ENCODE measurements around the gene CPNE4. TPM values are rescaled to one million over a fixed set of nuclear protein-coding genes. Genes with fewer than 3 reads are reported as not detected.

The CPNE4 gene
- total and polyA plus RNA-seq, 7 experiments from 2014 or later = not detected

DNA sequence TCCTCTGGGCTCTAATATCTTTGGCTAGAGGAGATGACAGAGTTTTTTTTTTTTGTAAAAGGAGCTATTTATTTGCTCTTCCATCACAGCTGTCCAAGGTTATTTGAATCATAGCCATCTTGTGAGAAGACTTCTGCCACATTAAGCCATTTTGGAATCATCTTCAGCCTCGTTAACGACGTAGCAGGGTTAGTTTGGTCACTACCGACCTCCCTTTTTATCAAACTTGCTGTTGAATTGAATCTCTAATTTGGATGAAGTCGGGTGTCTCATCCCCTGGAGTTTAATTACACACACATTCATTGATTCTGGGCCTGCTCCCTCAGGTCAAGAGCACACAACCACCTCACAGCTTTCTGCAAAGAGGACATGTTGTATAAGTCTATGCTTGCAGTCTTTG, 238.7 kb downstream of the CPNE4 start:
- intact Hi-C loops (cut with micrococcal nuclease) = loop anchor here in 1 of 2 donors (5.0 kb wide), 1 partner anchor 381 kb away; no protein-coding TSS in a partner anchor
- H3K36me3 Mint-ChIP-seq = no peaks in the 10 kb centered on the region
- H3K27ac ChIP-seq (ENCODE audit: low read depth, low read length) = no peak overlapping the region
- no peaks in the 10 kb centered on the region for H3K9me3 Mint-ChIP-seq
- POLR2A ChIA-PET = no interaction called here
- peaks cover 0 to 15% (median 9%) of the 10 kb centered on the region in 7 donors for H3K4me1 Mint-ChIP-seq
- CTCF ChIA-PET = interaction anchor here (0.9 to 1.6 kb wide), 2 partner anchors 25 to 547 kb away, joined by 3 to 4 read pairs; no protein-coding TSS in a partner anchor
- H3K27ac Mint-ChIP-seq = peak overlapping the region in 1 of 9 donors; percentile 7
- no peaks in the 10 kb centered on the region for H3K27me3 ChIP-seq (ENCODE audit: control insufficient read depth in 2 of 2, insufficient read depth in 2 of 2, low read length in 2 of 2)
- H3K9me3 ChIP-seq (ENCODE audit: control insufficient read depth in 2 of 3, low read length in 3 of 3) = no peaks in the 10 kb centered on the region
- no peaks in the 10 kb centered on the region for H3K36me3 ChIP-seq (ENCODE audit: control insufficient read depth in 2 of 3, insufficient read depth in 3 of 3, low read length in 3 of 3)
- peaks cover 4 to 36% (median 16%) of the 10 kb centered on the region in 5 donors for H3K27me3 Mint-ChIP-seq
- H3K4me1 ChIP-seq (ENCODE audit: control insufficient read depth in 2 of 2, insufficient read depth in 2 of 2, low read length in 2 of 2) = no peaks in the 10 kb centered on the region
- DNase-seq (no peak), ATAC-seq (no peak)
- no peak overlapping the region for H3K4me3 Mint-ChIP-seq
- H3K4me3 ChIP-seq (ENCODE audit: low read length) = no peak overlapping the region

DNA sequence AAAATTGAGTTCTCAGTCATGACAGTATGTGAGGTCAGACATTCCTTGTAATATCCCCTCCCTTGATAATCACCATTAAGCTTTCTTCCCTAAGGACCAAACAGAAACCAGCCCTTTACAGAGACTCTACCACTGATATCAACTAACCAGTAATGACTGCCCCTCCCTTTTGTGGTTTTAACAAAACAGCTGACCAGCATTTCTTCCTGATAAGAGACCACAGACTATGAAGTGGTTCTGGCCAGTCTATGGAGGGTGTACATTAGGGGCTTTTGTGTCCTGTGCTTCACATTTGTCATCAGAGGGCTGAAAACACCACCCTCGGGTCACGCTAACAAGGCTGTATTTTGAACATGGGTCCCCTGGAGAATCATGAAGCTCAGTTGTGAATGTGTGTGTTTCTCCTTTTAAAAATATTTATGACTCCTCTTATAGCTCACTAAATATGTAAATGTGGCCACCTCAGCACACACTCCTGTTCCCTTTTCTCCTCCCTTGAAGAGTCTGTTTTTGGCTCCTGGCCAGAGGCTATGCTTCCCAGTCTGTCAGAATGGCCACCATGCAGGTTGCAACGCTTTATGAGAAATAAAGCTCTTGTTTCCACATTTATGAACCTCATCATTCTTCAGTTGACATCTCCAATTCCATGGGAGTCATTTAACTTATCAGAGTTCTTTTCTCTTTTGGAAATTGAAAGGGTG, 239.3 kb downstream of the CPNE4 start:
- H3K36me3 Mint-ChIP-seq = no peaks in the 10 kb centered on the region
- no peak overlapping the region for H3K27ac ChIP-seq (ENCODE audit: low read depth, low read length)
- no peaks in the 10 kb centered on the region for H3K4me1 ChIP-seq (ENCODE audit: control insufficient read depth in 2 of 2, insufficient read depth in 2 of 2, low read length in 2 of 2)
- H3K9me3 ChIP-seq (ENCODE audit: control insufficient read depth in 2 of 3, low read length in 3 of 3) = no peaks in the 10 kb centered on the region
- no peaks in the 10 kb centered on the region for H3K9me3 Mint-ChIP-seq
- H3K36me3 ChIP-seq (ENCODE audit: control insufficient read depth in 2 of 3, insufficient read depth in 3 of 3, low read length in 3 of 3) = no peaks in the 10 kb centered on the region
- no peak overlapping the region for H3K4me3 Mint-ChIP-seq
- H3K27ac Mint-ChIP-seq = no peak overlapping the region
- DNase-seq (no peak), ATAC-seq (peak; percentile 28)
- intact Hi-C loops (cut with micrococcal nuclease) = loop anchor here (1.0 to 5.0 kb wide), 3 partner anchors 382 to 762 kb away; no protein-coding TSS in a partner anchor
- H3K27me3 Mint-ChIP-seq = peaks cover 4 to 36% (median 16%) of the 10 kb centered on the region in 5 donors
- peaks cover 0 to 15% (median 9%) of the 10 kb centered on the region in 7 donors for H3K4me1 Mint-ChIP-seq
- ChIA-PET POLR2A (no interaction called here), CTCF (interaction anchor here (0.9 to 1.6 kb wide), 2 partner anchors 26 to 547 kb away, joined by 3 to 4 read pairs; no protein-coding TSS in a partner anchor)
- H3K4me3 ChIP-seq (ENCODE audit: low read length) = no peak overlapping the region
- H3K27me3 ChIP-seq (ENCODE audit: control insufficient read depth in 2 of 2, insufficient read depth in 2 of 2, low read length in 2 of 2) = no peaks in the 10 kb centered on the region

DNA sequence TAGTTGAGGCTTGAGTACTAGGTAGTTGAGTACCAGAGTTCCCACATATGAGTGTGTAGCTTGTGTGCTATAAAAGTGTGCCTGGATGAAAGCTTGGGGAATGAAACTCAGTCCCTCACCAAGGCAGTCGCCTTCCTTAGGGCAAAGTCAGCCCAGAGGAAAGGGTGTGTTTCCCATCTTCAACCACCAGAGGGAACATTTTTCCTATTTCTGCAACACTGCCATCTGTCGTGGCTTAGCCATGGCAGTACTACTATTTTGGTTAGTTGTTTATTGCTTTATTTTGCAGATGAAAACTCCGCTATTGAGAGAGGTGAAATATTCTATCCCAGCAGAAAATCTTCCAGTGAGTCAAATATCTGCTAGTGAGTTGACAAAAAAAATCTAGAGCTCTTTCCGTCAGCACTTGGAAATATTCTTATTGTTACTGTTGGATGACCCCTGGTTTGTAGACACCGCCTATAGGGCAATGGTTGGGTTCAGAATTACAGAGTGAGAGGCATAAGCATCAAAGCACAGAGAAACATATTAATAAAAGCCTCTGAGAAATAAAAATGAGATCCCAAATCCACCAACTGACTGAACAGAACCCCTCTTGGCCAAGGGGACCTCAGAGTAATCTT, 239.9 kb downstream of the CPNE4 start:
- H3K4me1 ChIP-seq (ENCODE audit: control insufficient read depth in 2 of 2, insufficient read depth in 2 of 2, low read length in 2 of 2) = no peaks in the 10 kb centered on the region
- peak; percentile 77 for ATAC-seq
- intact Hi-C loops (cut with micrococcal nuclease) = loop anchor here (1.0 to 5.0 kb wide), 5 partner anchors 232 to 762 kb away; no protein-coding TSS in a partner anchor
- no peaks in the 10 kb centered on the region for H3K27me3 ChIP-seq (ENCODE audit: control insufficient read depth in 2 of 2, insufficient read depth in 2 of 2, low read length in 2 of 2)
- Mint-ChIP-seq H3K9me3 (no peaks in the 10 kb centered on the region), H3K27ac (peak overlapping the region in 1 of 9 donors; percentile 29), H3K36me3 (no peaks in the 10 kb centered on the region), H3K4me3 (no peak overlapping the region), H3K27me3 (peaks cover 4 to 36% (median 16%) of the 10 kb centered on the region in 5 donors), H3K4me1 (peaks cover 0 to 15% (median 9%) of the 10 kb centered on the region in 7 donors)
- H3K9me3 ChIP-seq (ENCODE audit: control insufficient read depth in 2 of 3, low read length in 3 of 3) = no peaks in the 10 kb centered on the region
- H3K27ac ChIP-seq (ENCODE audit: low read depth, low read length) = no peak overlapping the region
- peak in 5 of 9 donors; percentile 21 to 43 (median 34) for DNase-seq
- H3K4me3 ChIP-seq (ENCODE audit: low read length) = no peak overlapping the region
- POLR2A ChIA-PET = no interaction called here
- no peaks in the 10 kb centered on the region for H3K36me3 ChIP-seq (ENCODE audit: control insufficient read depth in 2 of 3, insufficient read depth in 3 of 3, low read length in 3 of 3)
- CTCF ChIA-PET = interaction anchor here (1.0 to 1.6 kb wide), 2 partner anchors 377 to 548 kb away, joined by 3 to 4 read pairs; no protein-coding TSS in a partner anchor

DNA sequence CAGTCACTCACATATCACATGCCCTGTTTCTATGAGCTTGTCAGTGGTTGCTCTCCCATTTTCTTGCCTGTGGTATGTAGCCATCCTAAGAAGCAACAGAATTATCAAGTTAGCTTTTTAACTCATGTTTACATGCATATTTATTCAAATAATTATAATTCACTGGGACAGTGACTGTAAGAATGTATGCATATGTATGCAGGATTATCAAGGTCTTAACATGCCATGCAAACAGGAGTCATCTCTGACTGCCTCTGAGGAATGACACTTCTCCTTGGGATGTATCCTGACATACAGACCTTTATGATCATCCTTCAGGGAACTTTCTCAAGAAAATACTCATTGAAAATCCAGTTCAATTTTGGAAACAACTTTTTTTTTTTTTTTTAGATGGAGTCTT, 240.9 kb downstream of the CPNE4 start:
- Histone ChIP-seq H3K27ac (ENCODE audit: low read depth, low read length) (no peak overlapping the region), H3K27me3 (ENCODE audit: control insufficient read depth in 2 of 2, insufficient read depth in 2 of 2, low read length in 2 of 2) (no peaks in the 10 kb centered on the region), H3K4me3 (ENCODE audit: low read length) (no peak overlapping the region), H3K9me3 (ENCODE audit: control insufficient read depth in 2 of 3, low read length in 3 of 3) (no peaks in the 10 kb centered on the region), H3K4me1 (ENCODE audit: control insufficient read depth in 2 of 2, insufficient read depth in 2 of 2, low read length in 2 of 2) (no peaks in the 10 kb centered on the region), H3K36me3 (ENCODE audit: control insufficient read depth in 2 of 3, insufficient read depth in 3 of 3, low read length in 3 of 3) (no peaks in the 10 kb centered on the region)
- ChIA-PET CTCF (interaction anchor here (1.0 kb wide), 1 partner anchor 378 kb away, joined by 3 read pairs; no protein-coding TSS in a partner anchor), POLR2A (no interaction called here)
- Mint-ChIP-seq H3K36me3 (no peaks in the 10 kb centered on the region), H3K27me3 (peaks cover 0 to 36% (median 17%) of the 10 kb centered on the region in 5 donors), H3K4me1 (peaks cover 0 to 15% (median 9%) of the 10 kb centered on the region in 7 donors), H3K4me3 (no peak overlapping the region), H3K27ac (no peak overlapping the region), H3K9me3 (no peaks in the 10 kb centered on the region)
- ATAC-seq = no peak
- intact Hi-C loops (cut with micrococcal nuclease) = loop anchor here (1.0 to 5.0 kb wide), 4 partner anchors 233 to 761 kb away; no protein-coding TSS in a partner anchor
- DNase-seq = no peak

DNA sequence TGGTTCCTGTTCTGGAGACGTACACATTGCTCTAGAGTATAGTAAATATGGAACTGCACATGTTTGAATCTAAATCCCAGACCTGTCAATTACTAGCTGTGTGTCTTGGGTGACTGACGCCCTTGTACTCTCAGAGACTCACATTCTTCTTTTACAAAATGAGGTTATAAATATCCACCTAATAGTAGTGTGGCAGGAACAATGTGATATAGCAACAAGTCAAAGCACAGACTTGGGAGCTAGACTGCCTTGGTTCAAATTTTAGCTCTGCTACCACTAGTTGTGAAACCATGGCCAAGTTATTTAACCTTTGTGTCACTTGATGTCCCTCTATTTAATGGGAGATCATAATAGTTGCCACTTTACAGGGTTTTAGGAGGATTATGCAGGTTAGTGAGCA, 245.6 kb downstream of the CPNE4 start:
- H3K4me1 ChIP-seq (ENCODE audit: control insufficient read depth in 2 of 2, insufficient read depth in 2 of 2, low read length in 2 of 2) = no peaks in the 10 kb centered on the region
- no peaks in the 10 kb centered on the region for H3K9me3 ChIP-seq (ENCODE audit: control insufficient read depth in 2 of 3, low read length in 3 of 3)
- H3K27me3 Mint-ChIP-seq = peaks cover 6 to 18% (median 10%) of the 10 kb centered on the region in 5 donors
- H3K36me3 Mint-ChIP-seq = no peaks in the 10 kb centered on the region
- CTCF ChIA-PET = no interaction called here
- no peak overlapping the region for H3K27ac ChIP-seq (ENCODE audit: low read depth, low read length)
- POLR2A ChIA-PET = no interaction called here
- H3K4me3 ChIP-seq (ENCODE audit: low read length) = no peak overlapping the region
- ATAC-seq (no peak), DNase-seq (no peak)
- no peak overlapping the region for H3K4me3 Mint-ChIP-seq
- intact Hi-C loops (cut with micrococcal nuclease) = no loop called here
- no peaks in the 10 kb centered on the region for H3K9me3 Mint-ChIP-seq
- no peaks in the 10 kb centered on the region for H3K27me3 ChIP-seq (ENCODE audit: control insufficient read depth in 2 of 2, insufficient read depth in 2 of 2, low read length in 2 of 2)
- no peaks in the 10 kb centered on the region for H3K4me1 Mint-ChIP-seq
- no peaks in the 10 kb centered on the region for H3K36me3 ChIP-seq (ENCODE audit: control insufficient read depth in 2 of 3, insufficient read depth in 3 of 3, low read length in 3 of 3)
- no peak overlapping the region for H3K27ac Mint-ChIP-seq

DNA sequence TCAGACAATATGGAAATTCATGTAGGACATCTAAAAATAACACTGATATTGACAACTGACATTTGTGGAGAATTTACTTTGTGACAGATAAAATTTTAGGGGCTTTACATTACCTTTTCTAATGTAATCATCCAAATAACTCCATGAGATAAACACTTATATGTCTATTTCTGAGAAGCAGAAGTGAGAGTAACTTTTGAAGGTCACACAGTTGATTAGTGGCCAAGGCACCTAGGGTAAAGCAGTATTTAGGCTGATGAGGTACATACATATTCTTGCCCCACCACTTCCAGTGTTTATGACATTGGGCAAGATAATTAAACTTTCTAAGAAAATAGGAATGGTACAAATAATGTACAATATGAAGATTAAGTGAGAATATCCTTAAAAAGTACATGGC, 248.4 kb downstream of the CPNE4 start:
- Mint-ChIP-seq H3K4me3 (no peak overlapping the region), H3K27me3 (peaks cover 0 to 7% (median 5%) of the 10 kb centered on the region in 5 donors), H3K9me3 (no peaks in the 10 kb centered on the region), H3K36me3 (no peaks in the 10 kb centered on the region), H3K27ac (no peak overlapping the region), H3K4me1 (no peaks in the 10 kb centered on the region)
- ATAC-seq (no peak), DNase-seq (no peak)
- Histone ChIP-seq H3K36me3 (ENCODE audit: control insufficient read depth in 2 of 3, insufficient read depth in 3 of 3, low read length in 3 of 3) (no peaks in the 10 kb centered on the region), H3K27ac (ENCODE audit: low read depth, low read length) (no peak overlapping the region), H3K4me1 (ENCODE audit: control insufficient read depth in 2 of 2, insufficient read depth in 2 of 2, low read length in 2 of 2) (no peaks in the 10 kb centered on the region), H3K27me3 (ENCODE audit: control insufficient read depth in 2 of 2, insufficient read depth in 2 of 2, low read length in 2 of 2) (no peaks in the 10 kb centered on the region), H3K9me3 (ENCODE audit: control insufficient read depth in 2 of 3, low read length in 3 of 3) (no peaks in the 10 kb centered on the region), H3K4me3 (ENCODE audit: low read length) (no peak overlapping the region)
- ChIA-PET POLR2A (no interaction called here), CTCF (no interaction called here)
- intact Hi-C loops (cut with micrococcal nuclease) = no loop called here
